A673 (cell line): ENCODE results near the gene RALGPS1.

Experiments used
- EZH2 ChIP-seq: fragments of 200-600 bp; sonication (generic); IDR thresholded peaks from 2 replicates; pipeline ENCODE4 v1.6.1; 2017; ENCODE audit warnings: borderline replicate concordance, low read depth, mild to moderate bottlenecking, mixed read lengths, antibody characterized with exemption, low read length; ENCODE audit not compliant: poor library complexity, severe bottlenecking
- TF ChIP-seq, protein P1 (sequence below): fragments of 300-800, 200-600 bp; sonication (generic); conservative IDR thresholded peaks from 2 replicates; pipeline ENCODE4 v1.5.1; 2017; ENCODE audit warnings: low read depth, mild to moderate bottlenecking, antibody characterized with exemption, low read length, moderate library complexity, mixed read lengths

DNA sequence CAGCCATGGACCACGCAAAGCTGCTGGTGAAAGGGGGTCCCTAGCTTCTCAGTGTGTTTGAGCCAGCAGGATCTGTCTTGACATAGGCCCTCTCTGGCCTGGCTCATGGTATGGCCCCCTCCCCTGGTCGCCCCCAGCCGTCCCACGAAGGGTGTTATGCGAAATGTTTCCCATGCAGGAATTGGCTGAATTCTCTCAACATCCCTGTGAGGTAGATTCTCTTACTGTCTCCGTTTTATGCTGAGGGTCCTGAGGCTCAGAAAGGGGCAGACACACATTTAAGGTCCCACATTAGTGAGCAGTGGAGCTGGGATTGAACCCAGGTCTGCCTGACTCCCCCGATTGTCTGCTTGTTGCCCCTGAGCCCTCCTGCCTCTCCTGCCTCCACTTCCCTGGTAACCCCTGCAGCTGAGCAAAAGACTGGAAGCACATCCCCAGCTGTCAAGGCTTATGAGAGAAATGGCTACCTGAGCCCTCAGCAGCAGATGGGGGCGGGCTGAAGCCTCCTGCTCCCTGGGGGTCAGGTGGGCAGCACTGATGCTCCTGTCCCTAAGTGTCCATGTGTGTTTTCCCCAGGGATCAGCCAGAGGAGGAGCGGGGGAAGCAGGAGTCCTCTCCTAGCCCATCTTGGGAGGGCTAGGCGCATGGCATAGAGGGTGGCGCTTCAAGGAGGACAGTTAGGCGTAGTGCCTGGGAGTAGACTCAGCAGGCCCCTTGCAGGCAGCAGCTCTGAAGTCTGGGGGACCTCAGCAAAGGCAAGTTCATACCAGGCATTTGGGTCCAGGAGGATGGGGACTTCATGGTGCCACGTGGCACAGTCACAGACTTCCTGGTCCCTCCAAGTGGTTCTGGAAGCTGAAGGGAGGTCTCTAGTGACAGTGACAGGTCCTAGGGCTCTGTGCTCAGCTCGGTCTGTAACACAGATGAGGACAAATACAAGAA is 301.0 kb downstream of the RALGPS1 start:
- TF ChIP-seq, protein P1, sequence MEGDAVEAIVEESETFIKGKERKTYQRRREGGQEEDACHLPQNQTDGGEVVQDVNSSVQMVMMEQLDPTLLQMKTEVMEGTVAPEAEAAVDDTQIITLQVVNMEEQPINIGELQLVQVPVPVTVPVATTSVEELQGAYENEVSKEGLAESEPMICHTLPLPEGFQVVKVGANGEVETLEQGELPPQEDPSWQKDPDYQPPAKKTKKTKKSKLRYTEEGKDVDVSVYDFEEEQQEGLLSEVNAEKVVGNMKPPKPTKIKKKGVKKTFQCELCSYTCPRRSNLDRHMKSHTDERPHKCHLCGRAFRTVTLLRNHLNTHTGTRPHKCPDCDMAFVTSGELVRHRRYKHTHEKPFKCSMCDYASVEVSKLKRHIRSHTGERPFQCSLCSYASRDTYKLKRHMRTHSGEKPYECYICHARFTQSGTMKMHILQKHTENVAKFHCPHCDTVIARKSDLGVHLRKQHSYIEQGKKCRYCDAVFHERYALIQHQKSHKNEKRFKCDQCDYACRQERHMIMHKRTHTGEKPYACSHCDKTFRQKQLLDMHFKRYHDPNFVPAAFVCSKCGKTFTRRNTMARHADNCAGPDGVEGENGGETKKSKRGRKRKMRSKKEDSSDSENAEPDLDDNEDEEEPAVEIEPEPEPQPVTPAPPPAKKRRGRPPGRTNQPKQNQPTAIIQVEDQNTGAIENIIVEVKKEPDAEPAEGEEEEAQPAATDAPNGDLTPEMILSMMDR = no peak
- no peak for TF ChIP-seq EZH2
